COLO829 (cell line): Measurements from ENCODE around the gene SCUBE2.
"Not testable (repeated sequence)": the region's sequence is repeated elsewhere in the genome, so short reads cannot be mapped to it uniquely, and the experiment has no call there.

ENCODE experiments used
- DNase-seq: peaks from one replicate; pipeline ENCODE4 v3.0.0; 2012; ENCODE audit warnings: low spot score

Gene SCUBE2

DNA sequence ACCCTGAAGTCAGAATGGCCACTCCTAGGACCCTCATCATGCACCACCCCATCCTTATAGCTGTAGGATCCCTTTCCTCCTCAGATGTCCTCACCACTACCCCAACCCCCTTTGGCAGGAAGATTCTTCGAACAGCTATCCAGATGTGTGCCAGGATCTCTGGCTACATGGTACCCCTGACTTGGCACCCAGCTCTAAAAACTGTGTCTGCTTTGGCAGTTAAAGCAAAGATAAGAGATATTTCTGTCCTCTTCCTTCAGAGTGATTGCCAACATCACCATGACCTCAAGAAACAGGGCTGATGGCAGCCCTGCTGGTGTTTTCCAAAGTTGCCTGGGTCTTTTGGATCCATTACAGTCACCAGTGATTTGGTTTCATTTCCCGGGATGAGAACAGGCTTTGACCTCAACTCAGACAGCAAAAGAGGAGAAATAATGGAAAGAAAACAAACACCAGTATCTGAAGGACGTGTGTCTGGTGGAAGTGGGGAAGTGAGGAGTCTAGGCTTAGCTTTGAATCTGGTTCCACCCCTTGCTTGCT is 83.3 kb downstream of the SCUBE2 start:
- DNase-seq, result no peak

DNA sequence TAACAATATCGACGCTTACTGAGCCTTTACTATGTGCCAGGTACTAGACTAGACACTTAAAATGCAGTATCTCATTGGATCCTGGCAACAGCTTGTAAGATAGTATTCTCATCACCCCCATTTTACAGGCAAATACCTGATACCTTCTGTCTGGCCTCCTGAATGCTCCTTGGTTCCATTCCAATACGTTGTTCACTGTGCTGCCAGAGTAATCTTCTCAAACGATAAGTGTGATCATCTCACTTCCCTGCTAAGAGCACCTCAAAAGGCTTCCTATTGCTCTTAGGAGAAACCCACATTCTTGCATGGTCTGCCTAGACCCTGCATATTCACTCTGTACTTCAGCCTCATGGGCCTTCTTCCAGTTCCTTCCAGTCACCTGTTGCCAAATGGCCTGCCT is 86.3 kb downstream of the SCUBE2 start:
- no peak for DNase-seq

DNA sequence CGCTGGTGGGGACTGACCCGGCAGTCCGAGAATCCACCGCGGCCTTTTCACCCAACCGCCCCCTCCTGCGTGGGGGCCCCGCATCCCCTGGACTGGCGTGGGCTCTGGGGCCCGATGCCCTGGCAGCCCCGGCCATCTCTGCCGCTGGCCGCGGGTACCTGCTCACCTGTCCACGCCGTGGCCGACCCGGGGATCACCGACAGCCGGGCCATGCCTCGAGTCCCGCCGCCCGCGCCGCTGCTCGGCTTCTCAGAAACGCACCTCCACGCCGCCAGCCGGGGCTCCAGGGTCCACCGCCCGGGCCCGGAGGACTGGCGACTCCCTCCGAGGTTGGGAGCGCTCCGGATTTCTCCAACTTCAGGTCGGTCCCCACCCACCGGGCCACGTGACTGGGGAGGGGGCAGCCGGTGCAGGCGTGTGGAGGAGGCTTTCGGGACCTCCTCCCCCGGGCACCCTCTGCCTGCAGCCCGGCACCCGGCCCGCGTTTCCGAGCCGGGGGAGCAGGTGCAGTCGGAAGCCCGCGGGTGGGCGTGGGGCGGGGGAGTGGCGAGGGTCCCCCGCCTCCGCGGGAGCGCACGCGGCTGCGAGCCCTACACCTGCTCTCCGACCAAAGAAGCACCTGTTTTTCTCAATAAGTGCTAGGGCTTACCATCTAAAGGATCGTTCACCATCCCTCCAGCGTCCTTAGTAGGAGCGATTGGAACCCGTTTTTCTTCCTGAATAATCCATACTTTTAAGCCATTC is 87.0 kb downstream of the SCUBE2 start:
- no peak for DNase-seq

DNA sequence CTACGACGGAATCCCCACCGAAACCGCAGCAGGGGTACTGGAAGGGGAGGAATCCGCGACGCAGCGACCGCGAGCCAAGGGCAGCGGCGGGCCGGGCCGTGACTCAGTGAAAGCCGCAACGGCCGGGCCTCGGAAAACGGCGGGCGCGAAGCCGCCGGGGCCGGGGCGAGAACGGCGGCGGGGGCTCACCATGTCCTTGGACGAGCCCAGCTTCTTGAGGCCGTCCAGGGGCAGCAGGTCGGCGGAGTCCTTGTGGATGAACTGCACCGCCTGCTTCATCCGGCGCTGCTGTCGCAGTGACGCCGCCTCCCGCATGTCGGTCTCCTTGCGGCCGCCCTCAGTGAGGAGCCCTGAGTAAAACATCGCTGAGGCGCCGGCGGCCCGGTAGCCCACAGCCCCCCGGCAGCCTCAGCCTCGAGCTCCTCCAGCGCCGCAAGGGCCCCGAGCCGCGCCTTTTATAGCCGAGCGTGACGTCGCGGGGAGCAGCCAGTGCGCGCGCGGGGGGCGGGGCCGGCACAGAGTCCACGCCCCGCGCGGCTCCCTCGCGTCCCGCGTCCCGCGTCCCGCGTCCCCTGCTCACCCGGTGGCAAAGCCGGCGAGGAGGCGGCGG is 87.7 kb downstream of the SCUBE2 start, which contains the start of gene NRIP3:
TSS of gene NRIP3 (minus strand) at position 429 of the 610 bp plus-strand sequence. CDS start at position 363, 66 bp downstream.
- no peak for DNase-seq

DNA sequence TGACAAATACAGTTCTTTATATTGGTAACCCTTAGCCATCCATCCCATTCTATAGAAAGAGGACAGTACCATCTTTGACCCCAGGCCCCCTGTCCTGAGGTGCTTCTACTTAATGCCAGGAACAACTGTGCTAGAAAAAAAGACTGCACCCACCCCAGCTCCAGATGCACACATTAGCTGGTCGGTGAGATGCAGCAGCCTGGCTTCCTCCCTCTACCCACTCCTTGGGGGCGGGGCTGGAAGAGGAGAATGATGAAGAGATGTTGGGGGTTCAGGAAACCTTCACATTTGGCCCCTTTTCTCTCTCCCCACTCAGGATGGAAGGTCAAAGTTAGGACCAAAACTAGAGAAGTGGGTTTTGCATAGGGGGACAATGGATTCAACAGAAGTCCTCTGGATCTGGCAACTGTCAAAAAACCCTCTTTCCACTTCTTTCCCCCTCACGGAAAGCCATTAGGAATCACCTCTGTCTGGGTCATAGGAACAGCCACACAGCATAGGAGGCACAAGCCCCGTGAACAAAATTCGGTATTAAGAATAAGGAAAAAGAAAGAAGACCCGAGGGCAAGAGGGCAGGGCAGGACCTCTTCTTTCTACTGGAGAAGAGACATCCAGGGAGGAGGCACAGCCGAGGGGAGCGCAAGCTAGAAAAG is 88.4 kb downstream of the SCUBE2 start:
- DNase-seq, result no peak

DNA sequence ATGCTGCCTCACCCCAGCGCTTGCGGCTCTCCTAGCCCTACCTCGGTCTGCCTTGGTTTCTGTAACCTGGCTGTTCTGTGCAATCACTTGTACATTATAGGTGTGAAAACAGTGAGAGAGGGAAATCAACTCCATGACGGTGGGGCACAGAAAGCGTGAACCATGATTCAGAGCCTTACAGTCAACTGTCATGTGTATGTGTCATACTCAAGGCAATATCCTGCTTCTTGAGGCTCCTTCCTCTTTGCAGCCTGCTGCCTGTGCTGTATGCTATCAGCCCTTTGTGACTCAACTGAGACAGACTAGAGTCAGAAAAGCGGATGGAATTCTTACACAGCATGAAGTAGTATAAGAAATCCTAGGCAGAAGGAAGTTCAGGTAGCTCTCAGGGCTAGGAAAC is 89.7 kb downstream of the SCUBE2 start:
- DNase-seq, result no peak

DNA sequence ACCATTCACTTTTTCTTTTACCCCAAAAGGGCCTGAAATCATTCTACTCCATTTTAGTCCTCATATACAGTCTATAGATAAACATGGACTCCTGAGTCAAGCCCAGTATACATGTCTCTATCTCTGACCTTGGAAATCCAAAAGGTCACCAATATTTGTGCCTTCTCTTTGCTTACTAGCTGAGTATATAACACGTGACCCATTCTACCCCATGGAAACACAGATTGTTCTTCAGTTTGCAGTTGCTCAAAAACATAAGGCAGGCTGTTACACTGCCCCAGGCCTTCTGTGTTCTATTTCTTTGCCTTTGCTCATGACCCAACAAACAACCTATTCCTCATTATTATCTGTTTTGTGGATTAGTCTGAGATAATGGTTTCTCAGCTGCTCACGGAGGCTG is 93.4 kb downstream of the SCUBE2 start:
- no peak for DNase-seq

DNA sequence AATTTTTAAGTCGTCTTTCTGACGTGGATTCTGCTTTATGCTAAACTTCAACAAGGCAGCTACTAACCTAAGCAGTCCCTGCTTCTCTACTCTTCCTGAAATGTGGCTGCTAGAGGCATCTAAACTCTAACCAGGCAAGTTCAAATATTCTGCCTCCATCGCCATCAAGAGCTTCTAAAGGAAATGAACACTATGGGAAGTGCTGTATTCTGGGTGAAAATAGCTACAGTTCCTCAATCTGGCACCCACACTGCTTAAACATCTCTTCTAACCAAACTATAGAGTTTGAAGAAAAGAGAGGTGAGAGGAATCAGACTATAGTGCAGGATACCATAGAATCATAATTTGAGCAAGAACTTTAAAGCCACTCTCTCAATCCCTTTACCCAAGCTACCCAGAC is 93.9 kb downstream of the SCUBE2 start:
- no peak for DNase-seq

DNA sequence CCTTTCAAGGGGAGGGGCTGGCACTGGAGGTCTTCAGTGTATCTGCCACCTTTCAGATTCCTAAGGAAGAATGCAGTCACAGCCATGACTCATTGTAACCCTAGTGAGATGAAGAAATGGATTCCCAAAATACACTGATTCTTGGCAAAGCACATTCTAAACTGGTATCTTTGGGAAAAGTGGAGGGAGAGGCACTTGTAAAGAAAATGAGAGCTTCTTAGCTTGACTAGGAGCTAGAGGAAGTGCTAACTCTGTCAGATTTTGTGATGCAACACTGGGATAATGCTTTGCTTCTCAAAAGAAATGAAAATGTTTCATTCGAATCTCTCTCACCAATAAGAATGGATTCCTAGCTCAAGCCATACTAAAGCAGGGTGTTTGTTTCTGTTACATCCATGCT is 101.9 kb downstream of the SCUBE2 start:
- DNase-seq, result no peak

DNA sequence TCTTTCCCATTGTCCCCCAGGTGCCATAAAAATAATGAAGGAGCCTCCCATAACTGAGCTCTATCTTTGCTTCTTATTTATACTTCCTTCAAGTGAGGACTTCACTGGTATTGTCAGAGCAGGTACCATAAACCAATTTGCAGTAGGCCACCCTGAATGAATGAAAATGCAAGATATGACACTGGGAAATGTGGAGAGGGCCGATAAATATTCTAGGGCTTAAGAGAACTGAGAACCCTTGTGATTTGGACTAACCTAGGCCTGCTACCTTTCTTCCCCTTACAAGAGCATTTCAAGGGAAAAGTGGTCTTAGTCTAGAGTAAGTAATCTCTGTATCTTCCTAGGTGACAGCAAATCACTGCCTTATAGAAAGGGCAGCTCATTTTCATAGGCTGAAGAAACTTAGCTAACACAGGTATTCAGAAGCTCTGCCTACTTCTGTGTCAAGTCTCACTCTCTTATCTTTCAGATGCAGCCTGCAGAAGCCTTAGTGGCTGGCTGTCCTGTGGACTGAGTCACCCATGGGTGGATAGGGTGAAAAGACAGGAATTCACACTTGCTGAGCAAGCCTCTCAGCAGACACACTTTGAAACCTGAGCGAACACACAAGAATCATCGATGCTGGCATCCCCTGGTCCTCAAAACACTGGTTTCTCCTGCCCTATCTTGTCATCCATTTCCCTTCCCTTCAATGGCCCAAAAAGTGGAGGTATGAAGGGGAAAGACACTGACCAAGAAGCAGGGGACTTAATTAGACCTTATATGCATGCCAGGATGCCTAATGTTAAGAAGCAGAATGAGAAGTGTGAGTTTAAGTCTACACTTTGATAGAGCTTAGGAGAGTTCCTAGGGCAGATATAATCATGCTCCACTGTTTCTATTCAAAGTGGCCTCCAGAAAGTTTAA is 102.8 kb downstream of the SCUBE2 start:
- no peak for DNase-seq

DNA sequence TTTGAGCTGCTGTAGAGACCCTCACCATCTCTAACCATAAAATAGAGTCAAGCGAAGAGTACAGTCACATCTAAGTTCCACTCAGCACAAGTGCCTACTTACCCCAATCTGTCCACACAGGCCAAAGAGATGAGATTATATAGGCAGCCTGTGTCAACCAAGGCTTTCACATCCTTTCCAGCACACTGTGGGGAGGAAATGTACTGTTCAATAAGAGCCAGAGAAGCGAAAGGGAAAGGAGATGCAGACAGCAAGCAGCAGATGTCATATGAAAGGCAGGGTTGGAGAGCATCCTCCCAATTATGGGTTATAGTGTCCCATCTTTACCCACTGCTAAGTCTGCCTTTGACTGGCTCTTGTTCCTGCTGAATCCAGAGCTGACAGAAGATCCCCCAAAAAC is 104.0 kb downstream of the SCUBE2 start:
- DNase-seq, result no peak

DNA sequence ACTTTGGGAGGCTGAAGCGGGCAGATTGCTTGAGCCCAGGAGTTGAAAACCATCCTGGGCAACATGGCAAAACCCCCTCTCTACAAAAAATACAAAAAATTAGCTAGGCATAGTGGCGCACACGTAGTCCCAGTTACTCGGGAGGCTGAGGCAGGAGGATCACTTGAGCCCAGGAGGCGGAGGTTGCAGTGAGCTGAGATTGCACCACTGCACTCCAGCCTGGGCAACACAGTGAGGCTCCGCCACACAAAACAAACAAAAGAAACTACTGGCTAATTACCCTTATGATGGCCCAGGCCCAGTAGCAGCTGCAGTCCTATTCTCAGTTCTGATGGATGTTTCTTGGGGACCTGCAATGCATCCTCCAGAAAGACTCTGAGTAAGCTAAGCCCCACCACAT is 104.6 kb downstream of the SCUBE2 start:
- not testable (repeated sequence) for DNase-seq

DNA sequence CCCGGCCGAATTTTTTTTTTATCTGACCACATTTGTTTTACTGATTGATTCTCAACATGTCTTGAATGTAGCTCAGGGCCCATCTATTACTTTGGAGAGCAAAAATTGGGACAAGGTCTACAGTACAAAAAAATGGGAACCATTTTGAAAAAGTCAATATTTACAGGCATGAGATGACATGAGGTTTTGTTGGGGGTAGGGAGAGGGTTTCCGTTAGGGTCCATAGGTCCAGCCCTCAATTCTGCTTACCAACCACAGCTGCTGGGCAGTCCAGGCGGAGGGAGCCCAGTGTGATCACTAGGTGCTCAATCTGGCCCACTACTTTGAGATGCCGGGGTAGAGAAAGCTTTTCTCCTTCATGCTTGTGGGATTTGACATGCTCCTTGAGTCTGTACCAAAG is 105.9 kb downstream of the SCUBE2 start:
- no peak for DNase-seq

DNA sequence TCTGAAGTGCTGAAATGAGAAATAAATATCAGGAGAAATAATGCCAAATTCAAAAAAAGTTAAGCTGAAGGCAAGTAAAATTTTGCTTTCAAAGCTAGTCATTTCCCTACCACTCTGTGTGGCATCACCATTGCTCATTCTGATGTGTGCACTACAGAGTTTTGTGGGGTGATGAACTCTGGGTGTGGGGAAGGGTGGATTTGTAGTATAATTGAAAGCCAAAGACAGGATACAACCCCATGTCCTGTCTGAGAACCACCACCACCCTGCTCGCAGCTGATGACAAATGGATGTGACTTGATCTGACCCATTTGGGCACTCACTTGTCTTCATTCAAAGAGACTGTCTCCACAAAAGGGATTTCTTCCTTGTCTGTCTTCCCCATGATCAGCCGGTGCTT is 107.8 kb downstream of the SCUBE2 start:
- DNase-seq, result no peak

DNA sequence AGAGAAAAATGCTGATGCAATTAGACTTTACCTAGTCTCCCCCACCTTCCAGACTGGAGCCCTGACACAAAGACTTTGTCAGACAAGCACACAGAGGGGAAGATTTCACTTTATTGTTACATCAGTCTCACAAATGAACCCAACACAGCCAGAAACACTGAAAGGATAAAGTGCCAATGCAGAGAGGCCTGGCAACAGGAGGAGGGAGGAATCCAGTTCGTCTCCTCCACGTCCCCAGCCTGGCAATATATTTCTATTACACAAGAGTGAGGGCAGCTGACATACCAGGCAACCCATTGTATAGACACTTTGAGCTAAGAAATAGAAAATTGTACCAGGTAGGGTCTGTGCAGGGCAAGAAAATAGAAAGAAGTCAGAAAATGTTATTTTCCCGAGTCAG is 110.9 kb downstream of the SCUBE2 start:
- no peak for DNase-seq

DNA sequence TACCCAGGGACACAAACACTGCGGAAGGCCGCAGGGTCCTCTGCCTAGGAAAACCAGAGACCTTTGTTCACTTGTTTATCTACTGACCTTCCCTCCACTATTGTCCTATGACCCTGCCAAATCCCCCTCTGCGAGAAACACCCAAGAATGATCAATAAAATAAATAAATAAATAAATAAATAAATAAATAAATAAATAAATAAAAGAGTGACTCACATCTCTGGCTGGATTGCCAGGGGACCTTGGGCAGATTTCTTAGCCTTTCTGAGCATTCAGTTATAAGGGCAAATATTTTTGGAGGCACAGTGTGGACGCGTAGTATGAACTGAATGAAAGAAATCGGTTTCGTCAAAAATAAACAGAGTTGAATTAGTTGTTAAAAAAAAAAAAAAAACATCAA is 112.0 kb downstream of the SCUBE2 start:
- not testable (repeated sequence) for DNase-seq

DNA sequence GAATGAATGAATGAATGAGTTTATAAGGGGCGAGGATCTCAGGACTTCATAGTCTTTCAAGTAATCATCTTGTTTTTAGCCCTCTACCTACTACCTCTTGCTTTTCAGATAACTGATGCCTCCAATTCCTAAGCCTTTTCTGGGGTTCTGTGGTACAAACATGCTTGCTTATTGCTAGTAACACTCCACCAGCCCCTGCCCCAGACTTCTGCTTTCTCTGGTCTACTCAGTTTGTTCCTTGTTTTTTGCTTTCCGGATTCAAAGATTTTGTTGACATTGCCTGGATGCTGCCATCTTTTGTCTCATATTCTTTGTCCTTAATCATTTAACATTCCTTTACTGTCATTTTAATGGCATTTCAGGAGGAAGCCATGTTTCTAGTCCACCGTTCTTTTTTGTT is 118.3 kb downstream of the SCUBE2 start:
- DNase-seq, result no peak

DNA sequence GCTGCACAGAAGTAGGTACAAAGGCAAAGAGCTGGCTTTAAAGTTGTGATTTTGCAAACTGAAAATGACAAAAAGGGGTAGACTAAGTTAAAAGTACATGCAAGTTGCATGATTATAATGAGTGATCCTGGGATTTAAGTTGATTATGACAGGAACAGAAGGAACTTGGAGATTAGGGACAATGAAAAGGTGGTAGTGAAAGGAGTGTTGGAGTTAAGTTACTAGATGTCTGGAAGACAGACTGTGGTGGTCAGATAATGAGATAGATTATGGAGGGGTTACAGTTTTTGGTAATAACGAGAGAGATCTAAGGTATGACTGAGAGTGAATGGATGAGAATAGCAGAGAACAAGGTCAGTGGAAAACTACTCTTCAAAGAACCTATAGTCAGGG is 119.5 kb downstream of the SCUBE2 start:
- no peak for DNase-seq

DNA sequence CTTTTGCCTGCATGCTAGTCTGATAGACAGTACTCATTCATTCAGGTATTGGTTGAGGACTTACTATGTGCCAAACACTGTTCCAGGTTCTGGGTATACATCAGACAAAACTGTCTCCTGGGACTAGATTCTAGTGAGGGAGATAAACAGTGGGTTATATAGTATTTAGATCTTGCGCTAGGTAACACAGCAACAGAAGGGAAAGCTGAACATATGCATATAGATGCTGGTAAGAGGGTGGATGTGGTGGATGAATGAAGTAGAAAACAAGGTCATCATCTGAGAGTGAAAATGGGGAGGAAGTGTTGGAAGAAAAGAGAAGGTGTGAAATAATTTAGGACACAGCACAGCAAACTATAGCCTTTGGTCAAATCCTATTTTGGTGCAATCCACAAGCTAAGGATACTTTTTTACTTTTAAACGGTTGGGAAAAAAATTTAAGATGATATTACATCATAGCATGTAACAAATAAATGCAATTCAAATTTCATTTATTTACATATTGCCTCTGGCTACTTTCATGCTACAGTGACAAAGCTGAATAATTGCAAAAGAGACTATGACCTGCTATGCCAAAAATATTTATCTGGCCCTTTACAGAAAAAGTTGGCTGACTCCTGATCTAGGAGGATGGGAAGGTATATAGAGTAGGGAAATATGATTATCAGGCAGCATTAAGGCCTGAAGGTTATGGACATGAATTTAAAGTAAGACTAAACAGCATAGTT is 120.0 kb downstream of the SCUBE2 start:
- no peak for DNase-seq
